ENCODE data around the gene NSFL1C. TPM values are rescaled to one million over a fixed set of nuclear protein-coding genes. Genes with fewer than 3 reads are reported as not detected.

Gene NSFL1C
- total RNA-seq, 1 experiment from 2014 or later = 151 TPM

GRCh38 chr20:1496930-1497329, 30.3 kb upstream of the NSFL1C start:
- Histone ChIP-seq H3K9me3 (ENCODE audit: control insufficient read depth, insufficient read depth, low read depth, low read length) (no peaks in the 10 kb centered on the region), H3K36me3 (ENCODE audit: control insufficient read depth, insufficient read depth, low read length) (no peaks in the 10 kb centered on the region), H3K27ac (ENCODE audit: low read length) (no peak overlapping the region), H3K4me1 (ENCODE audit: control insufficient read depth, insufficient read depth, low read length) (no peaks in the 10 kb centered on the region), H3K4me3 (ENCODE audit: low read depth in 2 of 2, low read length in 2 of 2) (no peak overlapping the region), H3K27me3 (ENCODE audit: control insufficient read depth, insufficient read depth, low read length) (peaks cover 26% of the 10 kb centered on the region)
- ATAC-seq (no peak), DNase-seq (ENCODE audit: low read depth, low spot score) (no peak)
- intact Hi-C loops (cut with micrococcal nuclease; ENCODE audit: unreplicated experiment) (no loop called here), in situ Hi-C loops (cut with HindIII; ENCODE audit: low pct_unique_long_range_greater_than_20kb, low sequenced_read_pairs) (no loop called here)
- no peak for TF ChIP-seq TCF7L2 (IDR thresholded peaks at IDR 0.05; ENCODE audit: low read depth, low read length)
- TF ChIP-seq, protein P1, sequence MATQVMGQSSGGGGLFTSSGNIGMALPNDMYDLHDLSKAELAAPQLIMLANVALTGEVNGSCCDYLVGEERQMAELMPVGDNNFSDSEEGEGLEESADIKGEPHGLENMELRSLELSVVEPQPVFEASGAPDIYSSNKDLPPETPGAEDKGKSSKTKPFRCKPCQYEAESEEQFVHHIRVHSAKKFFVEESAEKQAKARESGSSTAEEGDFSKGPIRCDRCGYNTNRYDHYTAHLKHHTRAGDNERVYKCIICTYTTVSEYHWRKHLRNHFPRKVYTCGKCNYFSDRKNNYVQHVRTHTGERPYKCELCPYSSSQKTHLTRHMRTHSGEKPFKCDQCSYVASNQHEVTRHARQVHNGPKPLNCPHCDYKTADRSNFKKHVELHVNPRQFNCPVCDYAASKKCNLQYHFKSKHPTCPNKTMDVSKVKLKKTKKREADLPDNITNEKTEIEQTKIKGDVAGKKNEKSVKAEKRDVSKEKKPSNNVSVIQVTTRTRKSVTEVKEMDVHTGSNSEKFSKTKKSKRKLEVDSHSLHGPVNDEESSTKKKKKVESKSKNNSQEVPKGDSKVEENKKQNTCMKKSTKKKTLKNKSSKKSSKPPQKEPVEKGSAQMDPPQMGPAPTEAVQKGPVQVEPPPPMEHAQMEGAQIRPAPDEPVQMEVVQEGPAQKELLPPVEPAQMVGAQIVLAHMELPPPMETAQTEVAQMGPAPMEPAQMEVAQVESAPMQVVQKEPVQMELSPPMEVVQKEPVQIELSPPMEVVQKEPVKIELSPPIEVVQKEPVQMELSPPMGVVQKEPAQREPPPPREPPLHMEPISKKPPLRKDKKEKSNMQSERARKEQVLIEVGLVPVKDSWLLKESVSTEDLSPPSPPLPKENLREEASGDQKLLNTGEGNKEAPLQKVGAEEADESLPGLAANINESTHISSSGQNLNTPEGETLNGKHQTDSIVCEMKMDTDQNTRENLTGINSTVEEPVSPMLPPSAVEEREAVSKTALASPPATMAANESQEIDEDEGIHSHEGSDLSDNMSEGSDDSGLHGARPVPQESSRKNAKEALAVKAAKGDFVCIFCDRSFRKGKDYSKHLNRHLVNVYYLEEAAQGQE (IDR thresholded peaks at IDR 0.05; ENCODE audit: insufficient read depth in 1 of 2, low read depth in 2 of 2, low read length in 1 of 2) = peak in 1 of 2 experiments; percentile 73; a peak in 2 of 4 replicates
- no TSS peak for BruUV-seq (replicated peaks)
- ChIA-PET POLR2A (no interaction called here), CTCF (interaction anchor here (0.5 kb wide), 1 partner anchor 269 kb away, joined by 6 read pairs; no protein-coding TSS in a partner anchor)

DNA sequence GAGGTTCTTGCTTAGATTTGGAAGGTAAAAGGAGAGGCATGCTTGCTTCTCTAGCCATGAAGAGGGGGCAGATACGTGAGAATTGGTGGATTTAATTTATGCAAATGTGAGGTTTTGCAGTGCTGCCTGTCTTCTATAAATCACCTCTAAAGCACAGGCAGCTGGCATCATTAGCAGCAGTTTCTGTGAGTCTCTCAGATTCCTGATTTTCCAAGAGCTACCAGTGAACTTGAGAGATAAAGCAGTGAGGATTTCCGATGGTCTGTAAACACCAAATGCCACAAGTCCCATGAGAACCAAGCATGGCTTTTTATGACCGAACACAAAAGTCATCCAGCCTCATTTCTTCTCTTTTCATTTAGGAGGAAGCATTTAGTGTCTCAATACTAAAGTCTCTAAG, 27.8 kb upstream of the NSFL1C start:
- POLR2A ChIA-PET = no interaction called here
- DNase-seq (ENCODE audit: low read depth, low spot score) (no peak), ATAC-seq (no peak)
- Histone ChIP-seq H3K27ac (ENCODE audit: low read length) (no peak overlapping the region), H3K36me3 (ENCODE audit: control insufficient read depth, insufficient read depth, low read length) (no peaks in the 10 kb centered on the region), H3K27me3 (ENCODE audit: control insufficient read depth, insufficient read depth, low read length) (peaks cover 22% of the 10 kb centered on the region), H3K4me3 (ENCODE audit: low read depth in 2 of 2, low read length in 2 of 2) (no peak overlapping the region), H3K9me3 (ENCODE audit: control insufficient read depth, insufficient read depth, low read depth, low read length) (no peaks in the 10 kb centered on the region), H3K4me1 (ENCODE audit: control insufficient read depth, insufficient read depth, low read length) (no peaks in the 10 kb centered on the region)
- CTCF ChIA-PET = interaction anchor here (0.8 kb wide), 1 partner anchor 9 kb away, joined by 4 read pairs; no protein-coding TSS in a partner anchor
- in situ Hi-C loops (cut with HindIII; ENCODE audit: low pct_unique_long_range_greater_than_20kb, low sequenced_read_pairs) = no loop called here
- no TSS peak for BruUV-seq (replicated peaks)
- intact Hi-C loops (cut with micrococcal nuclease; ENCODE audit: unreplicated experiment) = no loop called here
- TF ChIP-seq SIN3A (IDR thresholded peaks at IDR 0.05; ENCODE audit: borderline replicate concordance, insufficient read depth, low read depth, low read length) (no peak), POLR2AphosphoS5 (IDR thresholded peaks at IDR 0.05; ENCODE audit: low read depth, low read length) (no peak), TCF7L2 (IDR thresholded peaks at IDR 0.05; ENCODE audit: low read depth, low read length) (no peak)
- TF ChIP-seq, protein P1 (IDR thresholded peaks at IDR 0.05; ENCODE audit: insufficient read depth in 1 of 2, low read depth in 2 of 2, low read length in 1 of 2) = no peak
- TF ChIP-seq, protein P2, sequence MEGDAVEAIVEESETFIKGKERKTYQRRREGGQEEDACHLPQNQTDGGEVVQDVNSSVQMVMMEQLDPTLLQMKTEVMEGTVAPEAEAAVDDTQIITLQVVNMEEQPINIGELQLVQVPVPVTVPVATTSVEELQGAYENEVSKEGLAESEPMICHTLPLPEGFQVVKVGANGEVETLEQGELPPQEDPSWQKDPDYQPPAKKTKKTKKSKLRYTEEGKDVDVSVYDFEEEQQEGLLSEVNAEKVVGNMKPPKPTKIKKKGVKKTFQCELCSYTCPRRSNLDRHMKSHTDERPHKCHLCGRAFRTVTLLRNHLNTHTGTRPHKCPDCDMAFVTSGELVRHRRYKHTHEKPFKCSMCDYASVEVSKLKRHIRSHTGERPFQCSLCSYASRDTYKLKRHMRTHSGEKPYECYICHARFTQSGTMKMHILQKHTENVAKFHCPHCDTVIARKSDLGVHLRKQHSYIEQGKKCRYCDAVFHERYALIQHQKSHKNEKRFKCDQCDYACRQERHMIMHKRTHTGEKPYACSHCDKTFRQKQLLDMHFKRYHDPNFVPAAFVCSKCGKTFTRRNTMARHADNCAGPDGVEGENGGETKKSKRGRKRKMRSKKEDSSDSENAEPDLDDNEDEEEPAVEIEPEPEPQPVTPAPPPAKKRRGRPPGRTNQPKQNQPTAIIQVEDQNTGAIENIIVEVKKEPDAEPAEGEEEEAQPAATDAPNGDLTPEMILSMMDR (IDR thresholded peaks at IDR 0.05) = no peak

All from Panc1 (cell line).